Activated T-cell treated with anti-CD3 and anti-CD28 coated beads, Interleukin-2, amount 50 U/mL, for 24 hours (primary cell): ENCODE measurements around the gene ZFAND3.

ENCODE experiments used
- DNase-seq: peaks from one replicate; pipeline ENCODE4 v3.0.0-alpha.2; 2020
- H3K27ac Mint-ChIP-seq: 2 replicates; pipeline ENCODE4 v1.8.0; 2020; ENCODE audit warnings: mild to moderate bottlenecking, mixed read lengths
- H3K27me3 Mint-ChIP-seq: 2 replicates; pipeline ENCODE4 v1.8.0; 2020; ENCODE audit warnings: mixed read lengths
- H3K36me3 Mint-ChIP-seq: 2 replicates; pipeline ENCODE4 v1.8.0; 2020; ENCODE audit warnings: low read depth, mixed read lengths
- H3K4me1 Mint-ChIP-seq: 2 replicates; pipeline ENCODE4 v1.8.0; 2020; ENCODE audit warnings: low read depth, mixed read lengths
- H3K4me3 Mint-ChIP-seq: 2 replicates; pipeline ENCODE4 v1.8.0; 2020; ENCODE audit warnings: mild to moderate bottlenecking, moderate library complexity, mixed read lengths
- H3K9me3 Mint-ChIP-seq: 2 replicates; pipeline ENCODE4 v1.8.0; 2020; ENCODE audit warnings: mixed read lengths

ZFAND3 gene

GRCh38 chr6:37860226-37860839 is 40.8 kb downstream of the ZFAND3 start:
- H3K4me1 Mint-ChIP-seq, result peaks cover 84% of the 10 kb centered on the region
- H3K36me3 Mint-ChIP-seq, result peaks cover 37% of the 10 kb centered on the region
- H3K4me3 Mint-ChIP-seq, result no peak overlapping the region
- no peak overlapping the region for H3K27ac Mint-ChIP-seq
- no peaks in the 10 kb centered on the region for H3K27me3 Mint-ChIP-seq
- no peaks in the 10 kb centered on the region for H3K9me3 Mint-ChIP-seq
- no peak for DNase-seq

- Mint-ChIP-seq H3K27me3 (no peaks in the 10 kb centered on the region), H3K4me3 (no peak overlapping the region), H3K36me3 (peaks cover 27% of the 10 kb centered on the region), H3K9me3 (no peaks in the 10 kb centered on the region), H3K4me1 (peaks cover 84% of the 10 kb centered on the region), H3K27ac (peak overlapping the region; percentile 38)
- DNase-seq, result no peak
Measured at GRCh38 chr6:37861452-37861851, 41.9 kb downstream of the ZFAND3 start.

- DNase-seq, result no peak
- Mint-ChIP-seq H3K4me1 (peaks cover 87% of the 10 kb centered on the region), H3K27me3 (no peaks in the 10 kb centered on the region), H3K9me3 (no peaks in the 10 kb centered on the region), H3K27ac (no peak overlapping the region), H3K4me3 (no peak overlapping the region), H3K36me3 (peaks cover 23% of the 10 kb centered on the region)
Measured at GRCh38 chr6:37862430-37862829, 42.9 kb downstream of the ZFAND3 start.

GRCh38 chr6:37862992-37863391 is 43.5 kb downstream of the ZFAND3 start:
- no peaks in the 10 kb centered on the region for H3K9me3 Mint-ChIP-seq
- H3K27me3 Mint-ChIP-seq, result no peaks in the 10 kb centered on the region
- peaks cover 23% of the 10 kb centered on the region for H3K36me3 Mint-ChIP-seq
- no peak overlapping the region for H3K4me3 Mint-ChIP-seq
- peaks cover 87% of the 10 kb centered on the region for H3K4me1 Mint-ChIP-seq
- H3K27ac Mint-ChIP-seq, result peak overlapping the region; percentile 47
- DNase-seq, result no peak

GRCh38 chr6:37864250-37864649 is 44.7 kb downstream of the ZFAND3 start:
- H3K36me3 Mint-ChIP-seq, result peaks cover 25% of the 10 kb centered on the region
- no peak overlapping the region for H3K4me3 Mint-ChIP-seq
- H3K4me1 Mint-ChIP-seq, result peaks cover 87% of the 10 kb centered on the region
- H3K27ac Mint-ChIP-seq, result no peak overlapping the region
- H3K27me3 Mint-ChIP-seq, result no peaks in the 10 kb centered on the region
- DNase-seq, result no peak
- no peaks in the 10 kb centered on the region for H3K9me3 Mint-ChIP-seq

- H3K4me1 Mint-ChIP-seq, result peaks cover 84% of the 10 kb centered on the region
- no peak for DNase-seq
Measured at GRCh38 chr6:37865504-37865903, 46.0 kb downstream of the ZFAND3 start.

GRCh38 chr6:37866590-37867507 is 47.3 kb downstream of the ZFAND3 start:
- Mint-ChIP-seq H3K4me3 (peak overlapping the region; percentile 2), H3K4me1 (peaks cover 83% of the 10 kb centered on the region), H3K27ac (peak overlapping the region; percentile 85), H3K27me3 (no peaks in the 10 kb centered on the region), H3K36me3 (peaks cover 37% of the 10 kb centered on the region), H3K9me3 (peaks cover 6% of the 10 kb centered on the region)
- no peak for DNase-seq

More at GRCh38 chr6:37865504-37865903, 46.0 kb downstream of the ZFAND3 start:
- no peak overlapping the region for H3K27ac Mint-ChIP-seq
- no peaks in the 10 kb centered on the region for H3K27me3 Mint-ChIP-seq
- no peaks in the 10 kb centered on the region for H3K9me3 Mint-ChIP-seq
- H3K36me3 Mint-ChIP-seq, result peaks cover 27% of the 10 kb centered on the region
- H3K4me3 Mint-ChIP-seq, result no peak overlapping the region

- Mint-ChIP-seq H3K36me3 (peaks cover 39% of the 10 kb centered on the region), H3K27me3 (no peaks in the 10 kb centered on the region), H3K4me3 (no peak overlapping the region), H3K4me1 (peaks cover 84% of the 10 kb centered on the region), H3K27ac (peak overlapping the region; percentile 88), H3K9me3 (peaks cover 6% of the 10 kb centered on the region)
- no peak for DNase-seq
Measured at GRCh38 chr6:37867756-37868446, 48.4 kb downstream of the ZFAND3 start.

GRCh38 chr6:37868447-37868825 is 48.9 kb downstream of the ZFAND3 start:
- Mint-ChIP-seq H3K9me3 (peaks cover 6% of the 10 kb centered on the region), H3K36me3 (peaks cover 36% of the 10 kb centered on the region), H3K27me3 (no peaks in the 10 kb centered on the region), H3K27ac (peak overlapping the region; percentile 88), H3K4me1 (peaks cover 81% of the 10 kb centered on the region), H3K4me3 (no peak overlapping the region)
- no peak for DNase-seq

GRCh38 chr6:37871616-37872372 is 52.3 kb downstream of the ZFAND3 start:
- H3K9me3 Mint-ChIP-seq, result peaks cover 6% of the 10 kb centered on the region
- H3K36me3 Mint-ChIP-seq, result peaks cover 39% of the 10 kb centered on the region
- H3K27me3 Mint-ChIP-seq, result no peaks in the 10 kb centered on the region
- DNase-seq, result no peak
- H3K4me3 Mint-ChIP-seq, result no peak overlapping the region
- peak overlapping the region; percentile 10 for H3K27ac Mint-ChIP-seq
- peaks cover 73% of the 10 kb centered on the region for H3K4me1 Mint-ChIP-seq

GRCh38 chr6:37872373-37872745 is 52.8 kb downstream of the ZFAND3 start:
- H3K27me3 Mint-ChIP-seq, result no peaks in the 10 kb centered on the region
- peaks cover 40% of the 10 kb centered on the region for H3K36me3 Mint-ChIP-seq
- H3K4me3 Mint-ChIP-seq, result no peak overlapping the region
- peaks cover 73% of the 10 kb centered on the region for H3K4me1 Mint-ChIP-seq
- peaks cover 6% of the 10 kb centered on the region for H3K9me3 Mint-ChIP-seq
- DNase-seq, result no peak
- peak overlapping the region; percentile 27 for H3K27ac Mint-ChIP-seq

- no peak overlapping the region for H3K27ac Mint-ChIP-seq
- H3K9me3 Mint-ChIP-seq, result peaks cover 6% of the 10 kb centered on the region
- H3K4me3 Mint-ChIP-seq, result no peak overlapping the region
- no peaks in the 10 kb centered on the region for H3K27me3 Mint-ChIP-seq
- no peak for DNase-seq
- peaks cover 37% of the 10 kb centered on the region for H3K36me3 Mint-ChIP-seq
- peaks cover 75% of the 10 kb centered on the region for H3K4me1 Mint-ChIP-seq
Measured at GRCh38 chr6:37874726-37875125, 55.2 kb downstream of the ZFAND3 start.

- no peak for DNase-seq
- Mint-ChIP-seq H3K27me3 (no peaks in the 10 kb centered on the region), H3K36me3 (peaks cover 36% of the 10 kb centered on the region), H3K9me3 (peaks cover 6% of the 10 kb centered on the region), H3K4me3 (no peak overlapping the region), H3K27ac (no peak overlapping the region), H3K4me1 (peaks cover 80% of the 10 kb centered on the region)
Measured at GRCh38 chr6:37875561-37876309, 56.2 kb downstream of the ZFAND3 start.
